HEK293 (cell line): ENCODE measurements around the gene NAPB.
A peak's percentile ranks its signal among the peaks of the same experiment; 100 is the strongest.

Source experiments
- GFI1B ChIP-seq: fragments of 450-650 bp; formaldehyde crosslinking; IDR thresholded peaks from 2 replicates; pipeline ENCODE4 v1.5.1; 2016; ENCODE audit warnings: missing biosample characterization, missing genetic modification characterization
- GLIS2 ChIP-seq: fragments of 450-650 bp; formaldehyde crosslinking; IDR thresholded peaks from 2 replicates; pipeline ENCODE4 v1.5.1; 2016; ENCODE audit warnings: missing biosample characterization, missing genetic modification characterization
- KLF16 ChIP-seq: fragments of 450-650 bp; formaldehyde crosslinking; IDR thresholded peaks from 2 replicates; pipeline ENCODE4 v1.5.1; 2017; ENCODE audit warnings: missing biosample characterization, missing genetic modification characterization
- MYNN ChIP-seq: fragments of 450-650 bp; formaldehyde crosslinking; IDR thresholded peaks from 2 replicates; pipeline ENCODE4 v1.5.1; 2016; ENCODE audit warnings: missing biosample characterization, missing genetic modification characterization, borderline replicate concordance
- REPIN1 ChIP-seq: fragments of 450-650 bp; formaldehyde crosslinking; IDR thresholded peaks from 2 replicates; pipeline ENCODE4 v1.5.1; 2017; ENCODE audit warnings: missing biosample characterization, missing genetic modification characterization, low read depth
- SCRT2 ChIP-seq: fragments of 450-650 bp; formaldehyde crosslinking; IDR thresholded peaks from 2 replicates; pipeline ENCODE4 v1.5.1; 2016; ENCODE audit warnings: missing biosample characterization, missing genetic modification characterization
- SETDB1 ChIP-seq: IDR thresholded peaks from one replicate; pipeline ENCODE4 v1.6.1; 2017; ENCODE audit warnings: mild to moderate bottlenecking, low read length, moderate library complexity, mixed read lengths; ENCODE audit not compliant: insufficient read length
- SP7 ChIP-seq: fragments of 450-650 bp; formaldehyde crosslinking; IDR thresholded peaks from 2 replicates; pipeline ENCODE4 v1.5.1; 2016; ENCODE audit warnings: missing biosample characterization, missing genetic modification characterization
- ZBTB17 ChIP-seq: fragments of 450-650 bp; formaldehyde crosslinking; IDR thresholded peaks from 2 replicates; pipeline ENCODE4 v1.5.1; 2016; ENCODE audit warnings: missing biosample characterization, missing genetic modification characterization
- ZBTB48 ChIP-seq: fragments of 450-650 bp; formaldehyde crosslinking; IDR thresholded peaks from 2 replicates; pipeline ENCODE4 v1.5.1; 2016; ENCODE audit warnings: missing biosample characterization, missing genetic modification characterization
- ZFP3 ChIP-seq: fragments of 450-650 bp; formaldehyde crosslinking; IDR thresholded peaks from 2 replicates; pipeline ENCODE4 v1.5.1; 2016; ENCODE audit warnings: low read depth, missing biosample characterization, missing genetic modification characterization
- ZFP41 ChIP-seq: fragments of 450-650 bp; formaldehyde crosslinking; IDR thresholded peaks from 2 replicates; pipeline ENCODE4 v1.5.1; 2016; ENCODE audit warnings: missing biosample characterization, missing genetic modification characterization, borderline replicate concordance
- ZNF121 ChIP-seq: fragments of 450-650 bp; formaldehyde crosslinking; IDR thresholded peaks from 2 replicates; pipeline ENCODE4 v1.5.1; 2016; ENCODE audit warnings: missing biosample characterization, missing genetic modification characterization
- ZNF133 ChIP-seq: fragments of 450-650 bp; formaldehyde crosslinking; IDR thresholded peaks from 2 replicates; pipeline ENCODE4 v1.5.1; 2016; ENCODE audit warnings: missing biosample characterization, missing genetic modification characterization
- ZNF138 ChIP-seq: fragments of 450-650 bp; formaldehyde crosslinking; IDR thresholded peaks from 2 replicates; pipeline ENCODE4 v1.5.1; 2016; ENCODE audit warnings: missing biosample characterization, missing genetic modification characterization, borderline replicate concordance
- ZNF140 ChIP-seq: fragments of 450-650 bp; formaldehyde crosslinking; IDR thresholded peaks from 2 replicates; pipeline ENCODE4 v1.5.1; 2016; ENCODE audit warnings: missing biosample characterization, missing genetic modification characterization
- ZNF169 ChIP-seq: fragments of 450-650 bp; formaldehyde crosslinking; IDR thresholded peaks from 2 replicates; pipeline ENCODE4 v1.5.1; 2016; ENCODE audit warnings: missing biosample characterization, missing genetic modification characterization
- ZNF19 ChIP-seq: fragments of 450-650 bp; formaldehyde crosslinking; IDR thresholded peaks from 2 replicates; pipeline ENCODE4; 2016; ENCODE audit warnings: missing biosample characterization, missing genetic modification characterization, low read depth
- ZNF311 ChIP-seq: fragments of 450-650 bp; formaldehyde crosslinking; IDR thresholded peaks from 2 replicates; pipeline ENCODE4 v1.5.1; 2017; ENCODE audit warnings: missing biosample characterization, missing genetic modification characterization, borderline replicate concordance
- ZNF366 ChIP-seq: fragments of 450-650 bp; formaldehyde crosslinking; conservative IDR thresholded peaks from 2 replicates; pipeline ENCODE4 v1.5.1; 2016; ENCODE audit warnings: missing biosample characterization, missing genetic modification characterization
- ZNF404 ChIP-seq: fragments of 450-650 bp; formaldehyde crosslinking; IDR thresholded peaks from 2 replicates; pipeline ENCODE4 v1.5.1; 2017; ENCODE audit warnings: missing biosample characterization, missing genetic modification characterization
- ZNF544 ChIP-seq: fragments of 450-650 bp; formaldehyde crosslinking; IDR thresholded peaks from 2 replicates; pipeline ENCODE4 v1.5.0; 2017; ENCODE audit warnings: missing biosample characterization, missing genetic modification characterization
- ZNF555 ChIP-seq: fragments of 450-650 bp; formaldehyde crosslinking; conservative IDR thresholded peaks from 2 replicates; pipeline ENCODE4 v1.5.1; 2017; ENCODE audit warnings: missing biosample characterization, mild to moderate bottlenecking, missing genetic modification characterization, inconsistent platforms
- ZNF571 ChIP-seq: fragments of 450-650 bp; formaldehyde crosslinking; IDR thresholded peaks from 2 replicates; pipeline ENCODE4 v1.5.0; 2017; ENCODE audit warnings: missing biosample characterization, missing genetic modification characterization
- ZNF623 ChIP-seq: fragments of 450-650 bp; formaldehyde crosslinking; IDR thresholded peaks from 2 replicates; pipeline ENCODE4 v1.5.1; 2016; ENCODE audit warnings: missing biosample characterization, missing genetic modification characterization
- ZNF629 ChIP-seq: fragments of 450-650 bp; formaldehyde crosslinking; IDR thresholded peaks from 2 replicates; pipeline ENCODE4 v1.5.1; 2017; ENCODE audit warnings: missing biosample characterization, missing genetic modification characterization
- ZNF747 ChIP-seq: fragments of 450-650 bp; formaldehyde crosslinking; IDR thresholded peaks from 2 replicates; pipeline ENCODE4 v1.5.1; 2016; ENCODE audit warnings: missing biosample characterization, missing genetic modification characterization
- ZNF76 ChIP-seq: fragments of 450-650 bp; formaldehyde crosslinking; IDR thresholded peaks from 2 replicates; pipeline ENCODE4; 2016; ENCODE audit warnings: low read depth, missing biosample characterization, missing genetic modification characterization, borderline replicate concordance
- ZNF785 ChIP-seq: fragments of 450-650 bp; formaldehyde crosslinking; IDR thresholded peaks from 2 replicates; pipeline ENCODE4 v1.5.1; 2016; ENCODE audit warnings: missing biosample characterization, missing genetic modification characterization
- ZNF837 ChIP-seq: fragments of 450-650 bp; formaldehyde crosslinking; IDR thresholded peaks from 2 replicates; pipeline ENCODE4 v1.5.1; 2016; ENCODE audit warnings: missing biosample characterization, missing genetic modification characterization
- ZSCAN16 ChIP-seq: fragments of 450-650 bp; formaldehyde crosslinking; IDR thresholded peaks from 2 replicates; pipeline ENCODE4 v1.5.1; 2016; ENCODE audit warnings: missing biosample characterization, missing genetic modification characterization
- TF ChIP-seq, protein P1 (sequence below): sonication (generic); formaldehyde crosslinking; IDR thresholded peaks from 2 replicates; pipeline ENCODE4 v1.8.1; 2022; ENCODE audit warnings: mild to moderate bottlenecking, moderate library complexity, missing genetic modification reagents
- TF ChIP-seq, protein P2 (sequence below): fragments of 450-650 bp; formaldehyde crosslinking; IDR thresholded peaks from 2 replicates; pipeline ENCODE4 v1.5.1; 2017; ENCODE audit warnings: missing biosample characterization, missing genetic modification characterization
- TF ChIP-seq, protein P3 (sequence below): fragments of 450-650 bp; formaldehyde crosslinking; IDR thresholded peaks from 2 replicates; pipeline ENCODE4 v1.5.1; 2016; ENCODE audit warnings: missing biosample characterization, missing genetic modification characterization
- TF ChIP-seq, protein P4 (sequence below): fragments of 450-650 bp; formaldehyde crosslinking; IDR thresholded peaks from 2 replicates; pipeline ENCODE4 v1.5.1; 2017; ENCODE audit warnings: missing biosample characterization, missing genetic modification characterization
- TF ChIP-seq, protein P5 (sequence below): fragments of 450-650 bp; formaldehyde crosslinking; IDR thresholded peaks from 2 replicates; pipeline ENCODE4 v1.5.1; 2017; ENCODE audit warnings: missing biosample characterization, mild to moderate bottlenecking, missing genetic modification characterization, moderate library complexity

The NAPB gene

DNA sequence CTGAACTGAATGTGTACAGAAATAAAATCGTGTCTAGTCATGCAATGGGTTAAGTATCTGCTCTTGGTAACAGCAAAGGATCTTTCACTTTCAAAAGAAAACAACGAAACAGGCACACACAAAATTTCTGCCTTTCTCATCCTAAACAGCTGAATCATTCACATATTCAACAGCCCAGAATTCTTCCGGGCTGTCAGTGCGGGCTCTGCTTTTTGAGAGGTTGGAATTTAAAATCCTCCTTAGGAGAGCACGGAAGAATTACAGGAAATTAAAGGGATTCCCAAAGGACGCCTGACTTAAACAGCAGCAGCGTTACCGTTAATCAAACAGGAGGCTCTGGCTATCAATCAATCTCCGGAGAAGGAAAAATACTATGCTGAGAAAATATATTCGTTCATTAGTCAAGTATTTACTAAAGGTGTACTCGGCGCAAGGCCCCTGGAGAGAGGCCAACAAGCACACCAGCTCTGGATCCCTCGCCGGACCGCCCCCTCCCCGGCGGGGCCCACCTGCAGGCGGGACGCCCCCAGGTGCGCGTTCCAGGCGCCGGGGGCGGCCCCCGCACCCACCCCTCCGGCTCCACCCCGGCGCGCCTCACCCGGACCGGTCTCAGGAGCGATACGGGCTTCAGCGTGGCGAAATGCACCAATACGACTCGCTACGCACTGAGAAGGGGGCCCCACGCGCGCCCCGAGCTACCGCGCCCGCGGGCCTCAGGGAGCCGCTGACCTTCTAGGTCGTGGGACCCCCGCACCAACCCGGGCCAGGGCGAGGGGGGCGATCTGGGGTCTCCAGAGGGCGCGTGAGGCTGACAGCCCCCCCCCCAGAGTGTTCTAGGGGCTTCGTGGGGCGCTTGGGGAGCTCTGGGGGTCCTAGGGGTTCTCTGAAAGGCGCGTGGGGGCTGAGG, 1.0 kb downstream of the NAPB start (continued):
- TF ChIP-seq, protein P1, sequence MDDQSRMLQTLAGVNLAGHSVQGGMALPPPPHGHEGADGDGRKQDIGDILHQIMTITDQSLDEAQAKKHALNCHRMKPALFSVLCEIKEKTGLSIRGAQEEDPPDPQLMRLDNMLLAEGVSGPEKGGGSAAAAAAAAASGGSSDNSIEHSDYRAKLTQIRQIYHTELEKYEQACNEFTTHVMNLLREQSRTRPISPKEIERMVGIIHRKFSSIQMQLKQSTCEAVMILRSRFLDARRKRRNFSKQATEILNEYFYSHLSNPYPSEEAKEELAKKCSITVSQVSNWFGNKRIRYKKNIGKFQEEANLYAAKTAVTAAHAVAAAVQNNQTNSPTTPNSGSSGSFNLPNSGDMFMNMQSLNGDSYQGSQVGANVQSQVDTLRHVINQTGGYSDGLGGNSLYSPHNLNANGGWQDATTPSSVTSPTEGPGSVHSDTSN (CRISPR knock-in tag): no peak
- no peak for TF ChIP-seq ZFP3 (tag by site-specific recombination)
- TF ChIP-seq ZNF629 (tag by site-specific recombination): no peak
- TF ChIP-seq SETDB1: no peak
- no peak for TF ChIP-seq ZNF140 (tag by site-specific recombination)
- TF ChIP-seq ZNF121 (tag by site-specific recombination): no peak
- TF ChIP-seq, protein P2, sequence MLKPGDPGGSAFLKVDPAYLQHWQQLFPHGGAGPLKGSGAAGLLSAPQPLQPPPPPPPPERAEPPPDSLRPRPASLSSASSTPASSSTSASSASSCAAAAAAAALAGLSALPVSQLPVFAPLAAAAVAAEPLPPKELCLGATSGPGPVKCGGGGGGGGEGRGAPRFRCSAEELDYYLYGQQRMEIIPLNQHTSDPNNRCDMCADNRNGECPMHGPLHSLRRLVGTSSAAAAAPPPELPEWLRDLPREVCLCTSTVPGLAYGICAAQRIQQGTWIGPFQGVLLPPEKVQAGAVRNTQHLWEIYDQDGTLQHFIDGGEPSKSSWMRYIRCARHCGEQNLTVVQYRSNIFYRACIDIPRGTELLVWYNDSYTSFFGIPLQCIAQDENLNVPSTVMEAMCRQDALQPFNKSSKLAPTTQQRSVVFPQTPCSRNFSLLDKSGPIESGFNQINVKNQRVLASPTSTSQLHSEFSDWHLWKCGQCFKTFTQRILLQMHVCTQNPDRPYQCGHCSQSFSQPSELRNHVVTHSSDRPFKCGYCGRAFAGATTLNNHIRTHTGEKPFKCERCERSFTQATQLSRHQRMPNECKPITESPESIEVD (tag by site-specific recombination): peak; percentile 66
- TF ChIP-seq GLIS2 (tag by site-specific recombination): peak; percentile 51; the same call in 1 of the 2 replicates
- no peak for TF ChIP-seq ZNF623 (tag by site-specific recombination)
- no peak for TF ChIP-seq KLF16 (tag by site-specific recombination)
- no peak for TF ChIP-seq REPIN1 (tag by site-specific recombination)
- no peak for TF ChIP-seq ZNF837 (tag by site-specific recombination)
- TF ChIP-seq GFI1B (tag by site-specific recombination): no peak
- peak; percentile 56; the same call in 1 of the 2 replicates for TF ChIP-seq ZNF366 (tag by site-specific recombination)
- no peak for TF ChIP-seq ZNF169 (tag by site-specific recombination)
- TF ChIP-seq ZNF571 (tag by site-specific recombination): no peak
- TF ChIP-seq SP7 (tag by site-specific recombination): peak; percentile 51
- no peak for TF ChIP-seq ZNF76 (tag by site-specific recombination)
- TF ChIP-seq, protein P3, sequence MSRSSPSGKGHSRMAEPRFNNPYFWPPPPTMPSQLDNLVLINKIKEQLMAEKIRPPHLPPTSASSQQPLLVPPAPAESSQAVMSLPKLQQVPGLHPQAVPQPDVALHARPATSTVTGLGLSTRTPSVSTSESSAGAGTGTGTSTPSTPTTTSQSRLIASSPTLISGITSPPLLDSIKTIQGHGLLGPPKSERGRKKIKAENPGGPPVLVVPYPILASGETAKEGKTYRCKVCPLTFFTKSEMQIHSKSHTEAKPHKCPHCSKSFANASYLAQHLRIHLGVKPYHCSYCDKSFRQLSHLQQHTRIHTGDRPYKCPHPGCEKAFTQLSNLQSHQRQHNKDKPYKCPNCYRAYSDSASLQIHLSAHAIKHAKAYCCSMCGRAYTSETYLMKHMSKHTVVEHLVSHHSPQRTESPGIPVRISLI: no peak
- no peak for TF ChIP-seq SCRT2 (tag by site-specific recombination)
- no peak for TF ChIP-seq MYNN (tag by site-specific recombination)
- TF ChIP-seq ZNF747 (tag by site-specific recombination): no peak
- no peak for TF ChIP-seq ZBTB48 (tag by site-specific recombination)
- TF ChIP-seq ZBTB17 (tag by site-specific recombination): no peak
- TF ChIP-seq, protein P4, sequence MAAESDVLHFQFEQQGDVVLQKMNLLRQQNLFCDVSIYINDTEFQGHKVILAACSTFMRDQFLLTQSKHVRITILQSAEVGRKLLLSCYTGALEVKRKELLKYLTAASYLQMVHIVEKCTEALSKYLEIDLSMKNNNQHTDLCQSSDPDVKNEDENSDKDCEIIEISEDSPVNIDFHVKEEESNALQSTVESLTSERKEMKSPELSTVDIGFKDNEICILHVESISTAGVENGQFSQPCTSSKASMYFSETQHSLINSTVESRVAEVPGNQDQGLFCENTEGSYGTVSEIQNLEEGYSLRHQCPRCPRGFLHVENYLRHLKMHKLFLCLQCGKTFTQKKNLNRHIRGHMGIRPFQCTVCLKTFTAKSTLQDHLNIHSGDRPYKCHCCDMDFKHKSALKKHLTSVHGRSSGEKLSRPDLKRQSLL (tag by site-specific recombination): no peak
- TF ChIP-seq ZSCAN16 (tag by site-specific recombination): no peak
- TF ChIP-seq ZNF311: no peak
- TF ChIP-seq ZNF404: no peak
- no peak for TF ChIP-seq ZFP41 (tag by site-specific recombination)
- TF ChIP-seq, protein P5, sequence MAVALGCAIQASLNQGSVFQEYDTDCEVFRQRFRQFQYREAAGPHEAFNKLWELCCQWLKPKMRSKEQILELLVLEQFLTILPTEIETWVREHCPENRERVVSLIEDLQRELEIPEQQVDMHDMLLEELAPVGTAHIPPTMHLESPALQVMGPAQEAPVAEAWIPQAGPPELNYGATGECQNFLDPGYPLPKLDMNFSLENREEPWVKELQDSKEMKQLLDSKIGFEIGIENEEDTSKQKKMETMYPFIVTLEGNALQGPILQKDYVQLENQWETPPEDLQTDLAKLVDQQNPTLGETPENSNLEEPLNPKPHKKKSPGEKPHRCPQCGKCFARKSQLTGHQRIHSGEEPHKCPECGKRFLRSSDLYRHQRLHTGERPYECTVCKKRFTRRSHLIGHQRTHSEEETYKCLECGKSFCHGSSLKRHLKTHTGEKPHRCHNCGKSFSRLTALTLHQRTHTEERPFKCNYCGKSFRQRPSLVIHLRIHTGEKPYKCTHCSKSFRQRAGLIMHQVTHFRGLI: no peak
- TF ChIP-seq ZNF544: no peak
- no peak for TF ChIP-seq ZNF19 (tag by site-specific recombination)
- no peak for TF ChIP-seq ZNF133
- no peak for TF ChIP-seq ZNF555 (tag by site-specific recombination)
- no peak for TF ChIP-seq ZNF785 (tag by site-specific recombination)
- TF ChIP-seq ZNF138: no peak
